Fibroblast of lung (primary cell): ENCODE results near the gene LRRC46.

Experiments used
- CTCF ChIP-seq, 2 donors: IDR thresholded peaks in 1 of 2; conservative IDR thresholded peaks in 1 of 2; 1 replicate in 1 of 2; 2 replicates in 1 of 2; pipeline ENCODE4 v1.5.1; 2011 to 2012; ENCODE audit warnings: low read length in 2 of 2, control low read depth in 1 of 2, inconsistent platforms in 1 of 2, low read depth in 1 of 2, mild to moderate bottlenecking in 1 of 2
- EZH2 ChIP-seq: IDR thresholded peaks from 2 replicates; pipeline ENCODE4 v1.5.1; 2012; ENCODE audit warnings: low read length, control low read depth, mild to moderate bottlenecking; ENCODE audit errors: missing control alignments

- TF ChIP-seq CTCF (conservative IDR thresholded peaks at IDR 0.05 in 1 of 2, IDR thresholded peaks at IDR 0.05 in 1 of 2; ENCODE audit: low read depth in 1 of 2, low read length in 2 of 2) (no peak), EZH2 (peak; percentile 37)
These were observed 20.3 kb downstream of the LRRC46 start for GRCh38 chr17:47851764-47852112.
